Daoy (cell line): ENCODE results near the gene GRPEL2. TPM values are rescaled to one million over a fixed set of nuclear protein-coding genes. Genes with fewer than 3 reads are reported as not detected.
A peak's percentile ranks its signal among the peaks of the same experiment; 100 is the strongest.
"Not testable (repeated sequence)": the region's sequence is repeated elsewhere in the genome, so short reads cannot be mapped to it uniquely, and the experiment has no call there.

Experiments
- DNase-seq: peaks from one replicate; pipeline ENCODE4 v3.0.0-alpha.2; 2015; ENCODE audit warnings: low read depth
- total RNA-seq: library from RNA; depleted of rRNA; stranded (reverse); fragments of >200 nt; shearing (Covaris generic); gene quantifications from 2 replicates; pipeline ENCODE4 v1.2.3, GENCODE V29; 2014

GRPEL2 gene
- total RNA-seq, 1 experiment from 2014 or later: 30.7 TPM

GRCh38 chr5:149376711-149377447, 31.6 kb downstream of the GRPEL2 start:
- no peak for DNase-seq

GRCh38 chr5:149378241-149378820, 33.0 kb downstream of the GRPEL2 start:
- DNase-seq: no peak

- DNase-seq: no peak
Measured at GRCh38 chr5:149379177-149379761, 34.0 kb downstream of the GRPEL2 start, which contains the start of gene IL17B. TSS of gene IL17B (minus strand) at chr5:149379292. CDS start at chr5:149379225, 67 bp downstream.

GRCh38 chr5:149379818-149380374, 34.6 kb downstream of the GRPEL2 start:
- DNase-seq: no peak

- DNase-seq: no peak
Measured at GRCh38 chr5:149380466-149381121, 35.3 kb downstream of the GRPEL2 start.

GRCh38 chr5:149381261-149381985, 36.1 kb downstream of the GRPEL2 start:
- DNase-seq: no peak

- DNase-seq: peak; percentile 76
Measured at GRCh38 chr5:149381986-149382338, 36.7 kb downstream of the GRPEL2 start.

GRCh38 chr5:149382517-149383220, 37.4 kb downstream of the GRPEL2 start:
- DNase-seq: no peak

- DNase-seq: no peak
Measured at GRCh38 chr5:149383399-149383798, 38.1 kb downstream of the GRPEL2 start.

- no peak for DNase-seq
Measured at GRCh38 chr5:149386166-149386565, 40.9 kb downstream of the GRPEL2 start.

GRCh38 chr5:149387081-149387631, 41.9 kb downstream of the GRPEL2 start:
- DNase-seq: no peak

- DNase-seq: no peak
Measured at GRCh38 chr5:149387982-149388381, 42.7 kb downstream of the GRPEL2 start.

- no peak for DNase-seq
Measured at GRCh38 chr5:149388498-149389190, 43.3 kb downstream of the GRPEL2 start.

- DNase-seq: no peak
Measured at GRCh38 chr5:149389552-149390495, 44.5 kb downstream of the GRPEL2 start.

- not testable (repeated sequence) for DNase-seq
Measured at GRCh38 chr5:149391076-149391475, 45.8 kb downstream of the GRPEL2 start.

- no peak for DNase-seq
Measured at GRCh38 chr5:149391524-149391923, 46.2 kb downstream of the GRPEL2 start.

GRCh38 chr5:149392718-149393117, 47.4 kb downstream of the GRPEL2 start:
- peak; percentile 69 for DNase-seq

- DNase-seq: not testable (repeated sequence)
Measured at GRCh38 chr5:149394996-149395395, 49.7 kb downstream of the GRPEL2 start.

- peak; percentile 84 for DNase-seq
Measured at GRCh38 chr5:149397530-149397929, 52.2 kb downstream of the GRPEL2 start.
